ENCODE results near the gene GPC1.
"Not testable (repeated sequence)": the region's sequence is repeated elsewhere in the genome, so short reads cannot be mapped to it uniquely, and the experiment has no call there.

Gene GPC1
- total RNA-seq: 1.5 to 5.9 (median 3.9) reads per million in 3 experiments

DNA sequence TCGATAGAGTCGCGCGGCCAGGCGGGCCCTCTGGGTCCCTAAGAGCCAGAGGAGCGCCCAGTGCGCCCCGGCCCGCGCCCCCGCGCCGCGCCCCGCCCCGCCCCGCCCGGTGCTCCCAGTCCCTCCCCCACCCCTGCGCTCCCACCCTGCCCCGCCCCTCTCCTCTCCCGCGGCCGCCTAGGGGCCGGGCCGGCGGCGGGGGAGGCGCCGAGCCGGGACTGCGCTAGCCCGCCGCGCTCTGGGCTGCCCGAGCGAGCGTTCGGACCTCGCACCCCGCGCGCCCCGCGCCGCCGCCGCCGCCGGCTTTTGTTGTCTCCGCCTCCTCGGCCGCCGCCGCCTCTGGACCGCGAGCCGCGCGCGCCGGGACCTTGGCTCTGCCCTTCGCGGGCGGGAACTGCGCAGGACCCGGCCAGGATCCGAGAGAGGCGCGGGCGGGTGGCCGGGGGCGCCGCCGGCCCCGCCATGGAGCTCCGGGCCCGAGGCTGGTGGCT lies at the start of gene GPC1:
TSS of gene GPC1 (plus strand) at position 207 of the 491 bp plus-strand sequence. CDS start at position 463, 256 bp downstream.
- no peak for DNase-seq

DNA sequence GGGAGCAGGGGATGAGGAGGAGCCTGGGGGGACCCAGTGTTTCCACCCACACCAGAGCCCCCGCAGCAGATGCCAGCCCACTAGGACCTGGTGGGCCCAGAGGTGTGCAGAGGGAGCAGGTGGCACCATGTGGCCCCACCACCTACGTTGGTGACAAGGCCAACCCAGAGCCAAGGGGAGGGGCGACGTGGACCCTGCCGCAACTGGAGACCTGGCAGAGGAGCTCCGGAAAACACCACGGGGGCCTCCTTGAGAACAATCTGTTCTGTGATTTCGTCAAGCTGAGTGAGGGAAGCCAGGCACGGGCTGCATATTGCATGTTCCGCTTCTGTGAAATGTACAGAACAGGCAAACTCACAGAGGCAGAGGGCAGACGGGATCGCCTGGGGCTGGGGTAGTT lies 49.1 kb upstream of the GPC1 start:
- DNase-seq: no peak

DNA sequence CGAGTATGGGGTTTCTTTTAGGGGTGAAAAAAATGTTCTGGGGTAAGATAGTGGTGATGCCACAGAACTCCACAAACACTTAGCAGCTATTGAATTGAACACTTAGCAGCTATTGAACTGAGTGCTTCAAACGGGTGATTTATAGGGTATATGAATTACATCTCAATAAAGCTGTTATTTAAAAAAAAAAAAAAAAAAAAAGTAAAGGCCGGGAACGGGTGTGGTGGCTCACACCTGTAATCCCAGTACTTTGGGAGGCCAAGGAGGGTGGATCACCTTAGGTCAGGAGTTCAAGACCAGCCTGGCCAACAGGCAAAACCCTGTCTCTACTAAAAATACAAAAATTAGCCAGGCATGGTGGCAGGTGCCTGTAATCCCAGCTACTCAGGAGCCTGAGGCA lies 48.7 kb upstream of the GPC1 start:
- DNase-seq: not testable (repeated sequence)

DNA sequence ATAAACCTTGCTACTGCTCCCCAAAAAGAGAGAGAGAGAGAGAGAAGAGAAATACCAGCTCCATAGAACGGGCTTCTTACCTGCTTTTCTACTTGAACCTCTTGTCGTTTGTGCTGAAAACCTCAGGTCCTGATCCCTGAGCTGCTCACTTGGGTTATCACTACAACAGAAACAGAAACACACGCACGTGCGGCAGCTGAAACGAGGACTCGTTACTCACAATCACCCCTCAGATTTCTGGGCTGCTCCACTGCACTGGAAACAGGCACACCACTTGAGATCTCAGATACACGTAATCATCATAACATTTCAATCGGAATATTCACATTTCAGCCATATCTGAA lies 48.2 kb upstream of the GPC1 start:
- DNase-seq: no peak

- DNase-seq: no peak
Measured at GRCh38 chr2:240387669-240388358, 47.6 kb upstream of the GPC1 start.

GRCh38 chr2:240388471-240389301 lies 46.8 kb upstream of the GPC1 start:
- no peak for DNase-seq

DNA sequence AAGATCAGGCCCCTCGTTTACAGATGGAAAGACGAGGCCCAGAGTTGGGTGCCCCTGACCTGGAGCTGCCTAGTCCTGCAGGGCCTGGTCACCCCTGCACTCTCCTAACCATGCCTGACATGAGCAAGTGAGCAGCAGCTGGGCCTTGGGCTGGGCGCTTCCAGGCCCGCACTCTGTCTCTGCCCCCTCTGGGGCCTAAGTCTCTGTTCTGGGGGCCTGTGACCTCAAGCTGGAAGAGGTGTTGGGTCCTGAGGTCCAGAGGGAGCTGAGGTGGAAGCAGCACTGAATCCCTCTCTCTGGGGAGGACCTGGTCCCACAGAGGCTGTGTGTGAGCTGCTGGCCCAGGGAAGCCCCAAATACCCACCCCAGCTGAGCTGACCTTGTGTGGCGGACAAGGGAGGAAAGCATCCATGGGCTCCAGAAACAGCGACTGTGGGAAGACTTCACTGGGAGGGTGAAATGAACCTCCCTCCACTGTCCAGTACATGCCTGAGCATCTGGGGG lies 46.1 kb upstream of the GPC1 start:
- no peak for DNase-seq

DNA sequence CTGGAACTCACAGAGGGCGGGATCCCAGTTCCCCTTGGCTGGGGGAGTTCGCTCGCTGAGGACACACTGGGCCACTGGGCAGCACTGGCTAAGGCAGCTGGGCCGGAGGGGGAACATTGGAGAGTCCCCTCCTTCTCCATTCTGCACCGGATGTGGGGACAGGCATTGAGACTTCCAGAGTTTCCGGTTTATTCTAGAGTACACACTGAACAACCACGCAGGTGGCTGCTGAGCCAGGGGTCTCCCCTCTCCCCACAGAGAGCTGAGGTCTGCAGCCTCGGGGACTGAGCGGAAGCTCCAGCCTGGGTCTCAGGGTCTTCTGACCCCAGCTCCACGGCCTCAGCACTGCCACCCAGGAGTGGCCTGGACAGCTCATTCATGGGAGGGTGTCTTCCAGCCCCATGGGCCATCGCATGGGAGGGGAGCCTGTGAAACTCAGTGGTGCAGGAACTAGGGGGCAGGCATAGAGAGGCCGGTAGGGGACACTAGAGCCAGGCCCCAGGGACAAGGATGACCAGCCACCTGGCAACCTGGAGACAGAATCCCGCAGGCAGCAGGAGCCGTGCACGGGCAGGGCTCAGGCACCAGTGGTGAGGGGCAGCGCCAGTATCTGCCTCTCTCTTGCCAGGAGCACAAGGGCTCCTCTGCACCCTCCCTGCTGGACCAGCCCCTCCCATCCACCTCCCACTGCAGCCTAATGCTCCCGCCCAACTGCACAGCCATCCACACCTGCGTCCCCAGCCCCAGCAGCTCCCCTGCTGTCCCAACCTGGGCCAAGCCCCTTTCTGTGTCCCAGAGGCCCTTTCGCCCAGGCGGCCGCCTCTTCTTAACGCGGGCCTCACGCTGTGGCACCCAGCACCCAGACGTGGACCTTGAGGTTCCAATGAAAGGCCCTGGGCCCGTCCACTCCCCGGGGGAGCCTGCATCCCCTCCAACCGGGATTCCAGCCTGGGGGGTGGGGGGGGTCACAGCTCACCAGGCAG lies 45.1 kb upstream of the GPC1 start:
- no peak for DNase-seq

DNA sequence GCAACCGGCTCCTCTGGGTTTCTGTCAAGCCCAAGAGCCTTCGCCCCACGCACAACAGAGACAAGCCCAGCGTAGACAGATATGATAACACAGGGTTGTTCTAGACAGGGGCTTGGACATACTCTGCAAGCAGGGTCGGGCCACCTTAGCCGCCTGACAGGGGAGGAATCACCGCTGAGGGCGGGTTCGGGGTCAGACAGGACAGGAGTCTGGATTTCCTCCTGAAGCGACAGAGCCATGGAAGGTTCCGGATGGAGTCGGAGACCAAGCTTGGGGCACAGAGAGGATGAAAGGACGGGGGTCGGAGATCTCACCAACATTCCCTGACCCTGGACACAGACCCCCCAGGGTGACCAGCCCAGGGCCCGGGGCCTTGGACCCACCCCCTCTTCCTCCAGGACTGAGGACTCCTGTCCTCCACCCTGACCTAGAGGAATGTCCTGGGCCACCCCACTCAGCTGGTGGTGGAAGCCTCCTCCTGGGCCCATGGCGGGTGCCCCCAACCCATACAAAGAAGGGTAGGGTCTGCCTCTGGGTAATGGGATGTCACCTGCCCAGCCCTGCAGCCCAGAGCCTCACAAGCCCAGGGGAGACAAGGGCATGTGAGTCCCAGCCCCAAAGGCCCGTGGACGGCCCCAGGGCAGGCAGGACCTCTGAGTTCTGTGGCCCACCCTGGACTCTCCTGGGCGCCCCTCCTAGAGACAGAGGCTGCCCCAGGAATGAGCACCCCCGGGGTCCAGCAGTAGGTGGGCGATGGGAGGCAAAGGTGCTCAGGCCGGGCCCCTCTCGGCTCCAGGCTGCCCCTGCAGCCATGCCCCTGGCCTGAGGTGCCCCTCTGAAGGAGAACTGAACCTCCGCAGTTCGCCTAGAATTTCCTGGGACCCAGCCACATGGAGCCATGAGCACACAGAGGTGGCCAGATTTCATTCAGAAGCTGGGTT lies 44.1 kb upstream of the GPC1 start:
- DNase-seq: no peak

DNA sequence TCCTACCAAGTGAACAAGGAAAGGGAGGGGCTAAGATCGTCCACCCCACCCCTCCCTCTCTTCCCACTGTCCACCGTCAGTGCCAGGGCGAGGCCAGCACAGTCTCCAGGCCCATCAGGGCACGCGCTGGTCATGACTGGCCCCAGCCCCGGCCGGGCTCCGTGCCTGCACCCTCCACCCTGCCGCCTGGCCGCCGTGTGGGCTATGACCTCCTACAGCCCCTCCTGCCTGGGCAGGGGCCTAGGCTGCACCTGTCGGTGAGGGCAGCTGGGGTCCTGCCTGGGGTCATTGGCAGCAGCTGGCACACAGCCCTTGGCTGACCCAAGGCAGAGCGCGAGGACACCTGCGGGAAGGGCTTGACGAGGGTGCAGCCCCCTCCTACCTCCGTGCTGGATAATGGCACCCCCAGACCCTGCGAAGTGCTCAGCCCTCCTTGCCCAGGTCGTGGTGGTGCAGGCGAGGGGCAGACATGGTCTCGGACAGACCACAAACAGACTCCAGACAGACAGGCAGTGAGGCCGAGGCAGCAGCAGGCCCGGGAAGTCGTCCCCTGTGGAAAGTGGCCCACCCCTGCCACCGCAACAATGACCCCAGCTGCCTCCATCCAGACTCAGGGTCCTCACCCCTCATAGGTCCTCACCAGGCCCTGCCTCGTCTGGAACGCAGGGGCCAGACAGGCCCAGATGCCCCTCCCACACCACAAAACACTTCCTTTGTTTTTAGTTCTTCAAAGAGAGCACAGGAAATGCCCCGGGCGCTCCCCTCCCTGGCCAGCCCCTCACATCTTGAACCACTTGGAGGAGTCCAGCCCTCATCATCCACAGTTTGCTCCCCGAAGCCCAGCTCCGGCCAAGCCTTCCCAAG lies 43.1 kb upstream of the GPC1 start:
- no peak for DNase-seq

DNA sequence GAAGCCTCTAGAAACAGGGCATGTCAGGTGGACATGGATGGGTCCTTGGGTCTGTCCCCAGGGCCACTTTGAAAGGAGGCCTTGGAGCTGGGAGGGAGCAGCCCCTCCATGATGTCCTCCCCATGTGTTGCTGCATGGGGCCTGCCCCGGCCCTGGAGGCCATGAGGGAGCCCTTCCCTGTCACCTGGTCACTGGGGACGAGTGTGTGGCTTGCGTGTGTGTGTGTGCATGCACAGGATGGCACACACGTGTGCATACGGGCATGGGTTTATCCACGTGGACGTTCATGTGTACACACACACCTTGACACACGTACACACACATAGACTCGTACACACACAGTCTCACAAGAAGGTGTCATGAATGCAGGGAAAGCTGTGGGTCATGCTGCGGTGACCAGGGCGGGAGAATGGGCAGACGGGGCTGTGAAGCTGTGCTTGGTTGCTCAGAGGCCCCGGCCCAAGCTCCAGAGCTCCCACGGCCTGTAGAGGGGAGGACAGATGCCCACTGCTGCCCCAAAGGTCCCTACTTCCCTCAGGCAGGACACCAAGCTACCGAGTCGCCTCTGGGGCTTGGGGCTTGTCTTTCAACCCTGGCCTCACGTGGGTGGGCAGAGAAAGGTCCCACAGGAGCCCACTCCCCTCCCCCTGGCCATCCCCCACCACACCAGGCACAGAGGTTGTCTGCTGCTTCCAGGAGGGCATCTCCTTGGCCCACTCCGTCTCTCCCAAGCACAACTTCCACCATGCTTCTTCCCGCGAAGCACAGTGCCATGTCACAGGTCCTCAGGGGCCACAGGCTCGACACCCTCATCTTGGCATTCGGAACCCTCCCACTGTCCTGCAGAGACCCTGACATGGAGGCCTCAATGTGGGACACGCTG lies 42.3 kb upstream of the GPC1 start:
- no peak for DNase-seq

- DNase-seq: no peak
Measured at GRCh38 chr2:240393831-240394410, 41.5 kb upstream of the GPC1 start.

DNA sequence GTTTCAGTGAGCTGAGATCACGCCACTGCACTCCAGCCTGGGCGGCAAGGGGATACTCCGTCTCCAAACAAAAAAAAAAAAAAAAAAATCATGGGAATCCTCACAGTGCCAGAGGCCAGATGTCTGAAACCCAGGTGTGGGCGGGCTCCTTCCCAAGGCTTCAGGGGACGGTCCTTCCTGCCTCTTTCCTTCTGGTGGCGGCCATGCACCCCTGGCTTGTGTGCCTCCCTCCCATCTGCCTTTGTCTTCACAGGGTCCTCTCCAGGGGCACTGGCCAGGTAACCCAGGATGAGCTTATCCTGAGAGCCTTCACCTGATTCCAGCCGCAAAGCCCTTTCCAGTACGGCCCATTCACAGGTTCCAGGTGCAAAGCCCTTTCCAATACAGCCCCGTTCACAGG lies 40.9 kb upstream of the GPC1 start:
- no peak for DNase-seq

- DNase-seq: no peak
Measured at GRCh38 chr2:240395448-240395847, 40.0 kb upstream of the GPC1 start.

DNA sequence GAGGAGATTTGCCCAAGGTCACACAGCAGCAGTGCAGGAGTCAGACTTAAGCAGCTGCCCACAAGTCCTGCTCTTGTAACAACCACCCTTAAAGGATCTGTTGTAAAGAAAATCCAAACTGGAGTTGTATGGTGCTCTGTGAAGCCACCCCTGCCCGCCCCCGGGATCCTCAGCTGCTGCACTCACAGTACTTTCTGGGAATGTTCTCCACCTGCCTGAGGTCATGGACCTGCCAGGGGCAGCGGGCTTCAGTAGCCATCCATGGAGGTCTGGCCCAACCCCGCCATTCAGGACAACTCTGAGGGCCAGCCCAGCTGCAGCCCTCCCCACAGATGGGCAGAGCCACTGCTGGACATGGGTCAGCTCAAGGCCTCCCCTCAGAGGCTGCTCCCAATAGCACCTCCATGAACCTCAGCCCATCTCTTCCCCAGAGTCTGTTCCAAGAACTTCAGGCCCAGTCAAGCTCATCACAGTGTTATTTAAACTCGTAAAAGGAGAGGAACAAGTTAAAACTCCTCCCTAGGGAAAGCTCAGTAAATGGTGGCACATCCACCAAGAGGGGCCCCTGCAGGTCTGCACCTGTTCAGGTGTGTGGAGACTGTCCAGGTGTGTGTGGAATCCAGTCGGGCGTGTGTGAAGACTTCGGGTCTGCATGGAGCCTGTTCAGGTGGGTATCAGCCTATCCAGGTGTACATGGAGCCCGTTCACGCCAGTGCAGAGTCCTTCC lies 39.4 kb upstream of the GPC1 start:
- DNase-seq: no peak

DNA sequence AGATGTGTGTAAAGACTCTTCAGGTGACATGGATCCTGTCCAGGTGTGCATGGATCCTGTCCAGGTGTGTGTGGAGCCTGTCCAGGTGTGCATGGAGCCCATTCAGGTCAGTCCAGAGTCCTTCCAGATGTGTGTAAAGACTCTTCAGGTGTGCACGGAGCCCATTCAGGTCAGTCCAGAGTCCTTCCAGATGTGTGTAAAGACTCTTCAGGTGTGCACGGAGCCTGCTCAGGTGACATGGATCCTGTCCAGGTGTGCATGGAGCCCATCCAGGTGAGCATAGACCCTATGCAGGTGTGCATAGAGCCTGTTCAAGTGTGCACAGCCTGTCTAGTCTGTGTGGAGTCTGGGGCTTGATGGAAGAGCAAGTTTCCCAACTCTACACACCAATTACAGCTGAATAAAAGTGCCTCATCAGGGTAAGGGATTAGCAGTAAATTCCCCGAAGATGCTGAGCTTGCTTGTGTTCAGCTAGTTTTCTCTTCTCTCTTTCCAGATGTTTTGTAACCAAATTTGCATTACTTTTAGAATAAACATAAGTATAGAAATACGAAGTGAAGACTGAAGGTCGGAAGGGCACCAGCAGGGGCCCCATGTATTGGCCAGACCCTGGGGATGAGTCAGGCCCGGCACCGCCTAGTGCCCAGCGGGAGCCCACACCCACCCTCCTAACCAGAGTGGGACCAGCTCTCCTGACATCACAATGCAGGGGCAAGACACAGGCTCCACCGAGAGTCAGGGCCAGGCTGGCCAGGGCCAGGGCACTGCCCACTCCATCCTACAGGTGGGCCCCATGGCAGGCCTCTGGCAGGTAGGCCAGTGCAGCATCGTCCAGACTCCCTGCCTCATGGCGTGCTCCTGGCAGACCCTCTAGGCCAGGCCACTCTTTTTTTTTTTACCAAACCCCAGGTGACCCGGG lies 38.6 kb upstream of the GPC1 start:
- DNase-seq: no peak

DNA sequence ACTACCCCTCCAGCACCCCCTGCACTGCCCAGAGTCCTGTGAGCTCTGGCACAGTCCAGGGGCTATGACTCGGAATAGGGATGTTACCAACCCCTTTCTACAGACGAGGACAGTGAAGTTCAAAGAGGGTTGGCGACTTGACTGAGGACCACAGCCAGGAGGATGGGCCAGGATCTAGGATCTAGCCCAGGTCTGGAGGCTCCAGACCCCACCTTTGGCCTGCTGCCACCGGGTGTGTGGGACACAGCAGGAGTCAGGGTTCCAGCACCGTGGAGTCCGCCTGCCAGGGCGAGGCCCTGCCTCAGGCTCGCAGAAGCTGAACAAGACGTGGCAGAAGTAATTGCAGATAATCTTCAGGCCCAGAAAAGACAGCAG lies 37.9 kb upstream of the GPC1 start:
- no peak for DNase-seq
